Lower leg skin (tissue), 4 donors: Measurements from ENCODE around the gene MYOD1. TPM values are rescaled to one million over a fixed set of nuclear protein-coding genes. Genes with fewer than 3 reads are reported as not detected.

Experiments
- DNase-seq, 2 donors: peaks; one replicate each; pipeline ENCODE4 v3.0.0-alpha.2; 2019; ENCODE audit warnings: low spot score in 2 of 2
- H3K4me3 ChIP-seq: fragments of 200-600 bp; sonication (generic); 2 replicates; pipeline ENCODE4 v1.5.1; 2017; ENCODE audit warnings: mild to moderate bottlenecking, low read depth; ENCODE audit not compliant: poor library complexity, severe bottlenecking
- POLR2A ChIP-seq, 2 donors: fragments of 450-650 bp; IDR thresholded peaks; one replicate each; pipeline ENCODE4 v1.6.1; 2016 to 2017; ENCODE audit warnings: antibody characterized with exemption in 2 of 2, mild to moderate bottlenecking in 1 of 2, moderate library complexity in 1 of 2
- WGBS, 2 donors: methylation state at CpG; one replicate each; pipeline ENCODE4 v1.1.5; 2018; 5-methylcytosine and 5-hydroxymethylcytosine counted together
- intact Hi-C: fragments of 100-400 bp; cut with DNase I; formaldehyde crosslinking; loops from one replicate; pipeline ENCODE4 v1.15.0; 2023; ENCODE audit warnings: low total_unique reads
- total RNA-seq, 4 donors: library from RNA; depleted of rRNA; stranded (reverse); fragments of >200 nt; gene quantifications; one replicate each; pipeline ENCODE4 v1.1.0, GENCODE V29; 2016
- TF ChIP-seq, protein P1 (sequence below), 3 donors: fragments of 450-650 bp; IDR thresholded peaks; one replicate each; pipeline ENCODE4 v1.5.1; 2016; ENCODE audit warnings: antibody characterized with exemption in 3 of 3, mild to moderate bottlenecking in 3 of 3, moderate library complexity in 2 of 3

The MYOD1 gene
- total RNA-seq, 4 donors from 2014 or later = not detected

GRCh38 chr11:17747131-17747955 is 28.0 kb downstream of the MYOD1 start:
- no peak overlapping the region for H3K4me3 ChIP-seq
- WGBS, 2 donors = 72% methylated on average over 14 to 18 of the region's 19 CpGs
- intact Hi-C loops = no loop called here
- DNase-seq = no peak
- TF ChIP-seq POLR2A (IDR thresholded peaks at IDR 0.05) = no peak
- TF ChIP-seq, protein P1, sequence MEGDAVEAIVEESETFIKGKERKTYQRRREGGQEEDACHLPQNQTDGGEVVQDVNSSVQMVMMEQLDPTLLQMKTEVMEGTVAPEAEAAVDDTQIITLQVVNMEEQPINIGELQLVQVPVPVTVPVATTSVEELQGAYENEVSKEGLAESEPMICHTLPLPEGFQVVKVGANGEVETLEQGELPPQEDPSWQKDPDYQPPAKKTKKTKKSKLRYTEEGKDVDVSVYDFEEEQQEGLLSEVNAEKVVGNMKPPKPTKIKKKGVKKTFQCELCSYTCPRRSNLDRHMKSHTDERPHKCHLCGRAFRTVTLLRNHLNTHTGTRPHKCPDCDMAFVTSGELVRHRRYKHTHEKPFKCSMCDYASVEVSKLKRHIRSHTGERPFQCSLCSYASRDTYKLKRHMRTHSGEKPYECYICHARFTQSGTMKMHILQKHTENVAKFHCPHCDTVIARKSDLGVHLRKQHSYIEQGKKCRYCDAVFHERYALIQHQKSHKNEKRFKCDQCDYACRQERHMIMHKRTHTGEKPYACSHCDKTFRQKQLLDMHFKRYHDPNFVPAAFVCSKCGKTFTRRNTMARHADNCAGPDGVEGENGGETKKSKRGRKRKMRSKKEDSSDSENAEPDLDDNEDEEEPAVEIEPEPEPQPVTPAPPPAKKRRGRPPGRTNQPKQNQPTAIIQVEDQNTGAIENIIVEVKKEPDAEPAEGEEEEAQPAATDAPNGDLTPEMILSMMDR (IDR thresholded peaks at IDR 0.05) = no peak

GRCh38 chr11:17748044-17748443 is 28.7 kb downstream of the MYOD1 start:
- TF ChIP-seq POLR2A (IDR thresholded peaks at IDR 0.05) = no peak
- no peak overlapping the region for H3K4me3 ChIP-seq
- intact Hi-C loops = no loop called here
- DNase-seq = no peak
- 81 to 82% methylated on average over 8 of the region's 8 CpGs for WGBS, 2 donors

DNA sequence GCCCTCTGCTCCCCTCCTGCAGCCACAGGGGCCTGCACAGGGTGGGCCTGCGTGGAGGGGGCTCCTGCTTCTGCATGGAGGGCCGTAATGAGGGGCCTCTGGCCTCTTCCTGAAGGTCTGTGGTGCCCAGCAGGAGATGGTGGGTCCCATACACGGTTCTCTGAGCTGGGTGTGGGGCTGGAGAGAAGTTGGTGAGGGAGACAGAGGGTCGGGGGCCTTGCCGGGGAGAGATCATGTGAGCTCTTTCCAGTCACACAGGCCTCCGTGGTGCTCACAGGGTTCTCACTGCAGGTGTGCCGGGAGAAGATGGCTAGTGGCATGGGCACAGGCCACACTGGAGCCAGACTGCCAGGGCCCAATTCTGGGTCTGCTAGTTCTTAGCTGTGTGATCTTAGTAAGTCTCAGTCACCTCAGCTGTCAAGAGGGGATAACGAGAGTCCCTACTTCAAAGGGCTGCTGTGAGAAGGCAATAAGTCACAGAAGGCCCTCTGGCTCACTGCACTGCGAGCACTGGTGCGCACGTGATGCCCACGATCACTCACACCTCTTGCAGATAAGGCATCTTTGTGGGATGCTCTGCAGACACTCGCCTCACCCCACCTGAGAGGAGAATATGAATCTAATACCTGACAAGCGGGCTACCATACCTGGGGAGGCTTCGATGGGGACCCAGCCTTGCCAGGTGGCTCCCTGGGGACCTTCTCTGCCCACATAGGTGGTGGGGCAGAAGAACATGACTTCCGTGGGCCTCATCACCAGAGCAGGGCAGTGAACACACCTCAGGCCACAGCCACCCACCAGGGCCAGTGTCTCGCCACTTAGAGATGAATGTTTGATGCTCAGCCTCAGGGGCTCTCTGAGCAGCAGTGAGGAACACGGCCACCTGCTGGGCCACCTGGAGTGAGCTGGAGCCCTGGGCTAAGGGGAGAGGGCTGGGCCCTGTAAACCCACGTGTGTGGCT is 29.7 kb downstream of the MYOD1 start:
- intact Hi-C loops = no loop called here
- WGBS, 2 donors = 74 to 77% methylated on average over 15 to 19 of the region's 19 CpGs
- no peak overlapping the region for H3K4me3 ChIP-seq
- TF ChIP-seq, protein P1 (IDR thresholded peaks at IDR 0.05) = no peak
- TF ChIP-seq POLR2A (IDR thresholded peaks at IDR 0.05) = no peak
- no peak for DNase-seq

- intact Hi-C loops = no loop called here
- H3K4me3 ChIP-seq = no peak overlapping the region
- TF ChIP-seq, protein P1 (IDR thresholded peaks at IDR 0.05) = no peak
- TF ChIP-seq POLR2A (IDR thresholded peaks at IDR 0.05) = no peak
- 68 to 69% methylated on average over 13 of the region's 13 CpGs for WGBS, 2 donors
- no peak for DNase-seq
Observed at GRCh38 chr11:17750013-17750800, 30.8 kb downstream of the MYOD1 start.

GRCh38 chr11:17750801-17751165 is 31.4 kb downstream of the MYOD1 start:
- TF ChIP-seq, protein P1 (IDR thresholded peaks at IDR 0.05) = no peak
- no peak for TF ChIP-seq POLR2A (IDR thresholded peaks at IDR 0.05)
- H3K4me3 ChIP-seq = no peak overlapping the region
- DNase-seq = no peak
- intact Hi-C loops = no loop called here
- 80 to 82% methylated on average over 2 of the region's 2 CpGs for WGBS, 2 donors
